Measurements from ENCODE around the gene HBA2.
"Not testable (repeated sequence)": the region's sequence is repeated elsewhere in the genome, so short reads cannot be mapped to it uniquely, and the experiment has no call there.

Gene HBA2

DNA sequence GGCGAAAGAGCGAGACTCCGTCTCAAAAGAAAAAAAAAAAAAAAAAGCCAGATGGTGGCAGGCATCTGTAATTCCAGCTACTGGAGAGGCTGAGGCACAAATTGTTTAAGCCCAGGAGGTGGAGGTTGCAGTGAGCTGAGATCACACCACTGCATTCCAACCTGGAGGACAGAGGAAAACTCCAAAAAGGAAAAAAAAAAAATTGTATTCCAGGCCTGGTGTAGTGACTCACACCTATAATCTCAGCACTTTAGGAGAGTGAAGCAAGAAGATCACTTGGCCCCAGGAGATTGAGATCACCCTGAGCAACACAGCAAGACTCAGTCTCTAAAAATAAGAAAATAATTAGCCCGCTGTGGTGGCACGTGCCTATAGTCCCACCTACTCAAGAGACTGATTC is 27.7 kb downstream of the HBA2 start:
- ATAC-seq, result peak; percentile 36; the same call in 2 of the 3 replicates
- TF ChIP-seq GLIS3 (CRISPR knock-in tag; IDR thresholded peaks at IDR 0.05), result no peak
- TF ChIP-seq ISL1 (CRISPR knock-in tag; IDR thresholded peaks at IDR 0.05), result 0 out of 2 replicates have a peak, but pooled peaks have one; percentile 10

DNA sequence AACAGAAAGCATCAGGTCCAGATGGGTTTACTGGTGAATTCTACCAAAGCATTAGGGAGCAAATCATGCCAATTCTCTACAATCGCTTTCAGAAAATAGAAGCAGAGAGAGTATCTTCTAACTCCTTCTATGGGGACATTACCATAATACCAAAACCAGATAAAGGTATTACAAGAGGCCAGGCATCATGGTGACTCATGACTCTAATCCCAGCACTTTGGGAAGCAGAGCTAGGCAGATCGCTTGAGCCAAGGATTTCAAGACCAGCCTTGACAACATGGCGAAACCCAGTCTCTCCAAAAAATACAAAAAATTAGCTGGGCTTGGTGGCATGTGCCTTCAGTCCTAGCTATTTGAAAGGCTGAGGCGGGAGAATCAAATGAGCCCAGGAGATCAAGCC is 30.6 kb downstream of the HBA2 start:
- no peak for ATAC-seq
- TF ChIP-seq ZC3H10 (CRISPR knock-in tag; IDR thresholded peaks at IDR 0.05) (no peak), CSDC2 (CRISPR knock-in tag; IDR thresholded peaks at IDR 0.05) (no peak), ZNF70 (CRISPR knock-in tag; IDR thresholded peaks at IDR 0.05) (no peak), SNAI2 (CRISPR knock-in tag; IDR thresholded peaks at IDR 0.05) (no peak), ZFP3 (CRISPR knock-in tag; IDR thresholded peaks at IDR 0.05) (no peak), RARB (CRISPR knock-in tag; IDR thresholded peaks at IDR 0.05) (no peak), ISL1 (CRISPR knock-in tag; IDR thresholded peaks at IDR 0.05) (no peak)
- TF ChIP-seq, protein P1, sequence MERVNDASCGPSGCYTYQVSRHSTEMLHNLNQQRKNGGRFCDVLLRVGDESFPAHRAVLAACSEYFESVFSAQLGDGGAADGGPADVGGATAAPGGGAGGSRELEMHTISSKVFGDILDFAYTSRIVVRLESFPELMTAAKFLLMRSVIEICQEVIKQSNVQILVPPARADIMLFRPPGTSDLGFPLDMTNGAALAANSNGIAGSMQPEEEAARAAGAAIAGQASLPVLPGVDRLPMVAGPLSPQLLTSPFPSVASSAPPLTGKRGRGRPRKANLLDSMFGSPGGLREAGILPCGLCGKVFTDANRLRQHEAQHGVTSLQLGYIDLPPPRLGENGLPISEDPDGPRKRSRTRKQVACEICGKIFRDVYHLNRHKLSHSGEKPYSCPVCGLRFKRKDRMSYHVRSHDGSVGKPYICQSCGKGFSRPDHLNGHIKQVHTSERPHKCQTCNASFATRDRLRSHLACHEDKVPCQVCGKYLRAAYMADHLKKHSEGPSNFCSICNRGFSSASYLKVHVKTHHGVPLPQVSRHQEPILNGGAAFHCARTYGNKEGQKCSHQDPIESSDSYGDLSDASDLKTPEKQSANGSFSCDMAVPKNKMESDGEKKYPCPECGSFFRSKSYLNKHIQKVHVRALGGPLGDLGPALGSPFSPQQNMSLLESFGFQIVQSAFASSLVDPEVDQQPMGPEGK (CRISPR knock-in tag; IDR thresholded peaks at IDR 0.05; ENCODE audit: borderline replicate concordance), result no peak
- TF ChIP-seq, protein P2, sequence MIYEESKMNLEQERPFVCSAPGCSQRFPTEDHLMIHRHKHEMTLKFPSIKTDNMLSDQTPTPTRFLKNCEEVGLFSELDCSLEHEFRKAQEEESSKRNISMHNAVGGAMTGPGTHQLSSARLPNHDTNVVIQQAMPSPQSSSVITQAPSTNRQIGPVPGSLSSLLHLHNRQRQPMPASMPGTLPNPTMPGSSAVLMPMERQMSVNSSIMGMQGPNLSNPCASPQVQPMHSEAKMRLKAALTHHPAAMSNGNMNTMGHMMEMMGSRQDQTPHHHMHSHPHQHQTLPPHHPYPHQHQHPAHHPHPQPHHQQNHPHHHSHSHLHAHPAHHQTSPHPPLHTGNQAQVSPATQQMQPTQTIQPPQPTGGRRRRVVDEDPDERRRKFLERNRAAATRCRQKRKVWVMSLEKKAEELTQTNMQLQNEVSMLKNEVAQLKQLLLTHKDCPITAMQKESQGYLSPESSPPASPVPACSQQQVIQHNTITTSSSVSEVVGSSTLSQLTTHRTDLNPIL (CRISPR knock-in tag; IDR thresholded peaks at IDR 0.05; ENCODE audit: low read depth), result no peak

DNA sequence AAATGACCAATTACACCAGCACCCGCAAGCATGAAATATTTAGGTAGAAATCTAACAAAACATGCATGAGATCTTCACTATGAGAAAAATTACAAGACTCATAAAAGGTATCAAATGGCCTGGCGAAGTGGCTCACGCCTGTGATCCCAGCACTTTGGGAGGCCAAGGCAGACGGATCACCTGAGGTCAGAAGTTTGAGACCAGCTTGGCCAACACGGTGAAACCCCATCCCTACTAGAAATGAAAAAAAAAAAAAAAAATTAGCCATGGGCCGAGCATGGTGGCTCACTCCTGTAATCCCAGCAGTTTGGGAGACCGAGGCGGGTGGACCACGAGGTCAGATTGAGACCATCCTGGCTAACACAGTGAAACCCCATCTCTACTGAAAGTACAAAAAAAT is 31.4 kb downstream of the HBA2 start:
- ATAC-seq, result not testable (repeated sequence)

DNA sequence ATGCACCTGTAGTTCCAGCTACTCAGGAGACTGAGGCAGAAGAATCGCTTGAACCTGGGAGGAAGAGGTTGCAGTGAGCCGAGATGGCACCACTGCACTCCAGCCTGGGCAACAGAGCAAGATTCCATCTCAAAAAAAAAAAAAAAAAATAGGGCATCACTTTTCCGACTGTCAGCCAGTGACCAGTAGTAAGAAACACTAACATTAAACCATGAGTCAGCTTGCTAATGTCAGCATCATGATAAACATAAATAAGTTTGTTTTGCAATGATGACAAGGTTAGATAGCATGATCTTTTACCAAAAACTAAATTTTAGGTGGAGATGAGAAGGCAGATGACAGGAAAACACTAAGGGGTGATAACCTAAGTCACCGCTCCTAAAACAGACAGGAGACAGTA is 36.7 kb downstream of the HBA2 start:
- ATAC-seq, result not testable (repeated sequence)

DNA sequence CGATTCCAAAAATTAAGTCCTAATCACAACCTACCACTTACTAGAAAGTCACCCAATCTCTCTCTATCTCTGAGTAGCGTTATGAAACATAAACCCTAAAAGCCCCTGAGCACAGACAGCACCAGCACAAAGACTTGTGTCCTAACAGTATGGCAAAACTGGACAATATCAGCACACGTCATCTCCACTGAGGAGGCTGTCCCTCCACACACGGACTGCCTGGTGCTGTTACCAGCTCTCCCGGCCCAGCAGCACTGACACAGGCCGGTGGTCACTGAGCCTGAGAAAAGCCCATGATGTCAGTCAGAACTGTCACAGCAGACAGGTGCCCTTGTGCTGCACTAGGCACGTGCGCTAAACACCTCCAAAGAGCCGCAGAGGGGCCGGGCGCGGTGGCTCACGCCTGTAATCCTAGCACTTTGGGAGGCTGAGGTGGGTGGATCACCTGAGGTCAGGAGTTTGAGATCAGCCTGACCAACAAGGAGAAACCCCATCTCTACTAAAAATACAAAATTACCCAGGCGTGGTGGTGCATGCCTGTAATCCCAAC is 39.0 kb downstream of the HBA2 start:
- ATAC-seq, result not testable (repeated sequence)

DNA sequence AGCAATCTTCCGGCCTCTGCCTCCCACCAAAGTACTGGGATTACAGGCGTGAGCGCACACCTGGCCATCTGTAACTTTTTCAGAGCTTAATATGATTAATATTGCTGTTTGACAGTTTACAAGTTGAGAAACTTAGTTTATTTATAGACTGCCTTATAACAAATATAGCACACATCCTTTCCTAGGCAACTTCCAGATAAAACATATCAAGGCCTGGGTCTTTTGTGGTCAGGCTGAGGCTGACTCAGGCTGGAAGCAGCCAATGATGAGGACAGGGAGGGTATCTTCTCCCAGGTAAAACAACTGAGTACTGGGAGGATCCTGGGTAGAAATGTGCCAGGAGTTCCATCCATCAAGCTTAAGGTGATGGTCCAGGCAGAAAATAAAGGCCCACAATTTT is 40.3 kb downstream of the HBA2 start:
- ATAC-seq, result no peak; the same call in 2 of the 3 replicates
- TF ChIP-seq ZNF565 (CRISPR knock-in tag; conservative IDR thresholded peaks at IDR 0.05; ENCODE audit: low read depth), result no peak
- no peak for TF ChIP-seq GLIS3 (CRISPR knock-in tag; IDR thresholded peaks at IDR 0.05)
- TF ChIP-seq, protein P3, sequence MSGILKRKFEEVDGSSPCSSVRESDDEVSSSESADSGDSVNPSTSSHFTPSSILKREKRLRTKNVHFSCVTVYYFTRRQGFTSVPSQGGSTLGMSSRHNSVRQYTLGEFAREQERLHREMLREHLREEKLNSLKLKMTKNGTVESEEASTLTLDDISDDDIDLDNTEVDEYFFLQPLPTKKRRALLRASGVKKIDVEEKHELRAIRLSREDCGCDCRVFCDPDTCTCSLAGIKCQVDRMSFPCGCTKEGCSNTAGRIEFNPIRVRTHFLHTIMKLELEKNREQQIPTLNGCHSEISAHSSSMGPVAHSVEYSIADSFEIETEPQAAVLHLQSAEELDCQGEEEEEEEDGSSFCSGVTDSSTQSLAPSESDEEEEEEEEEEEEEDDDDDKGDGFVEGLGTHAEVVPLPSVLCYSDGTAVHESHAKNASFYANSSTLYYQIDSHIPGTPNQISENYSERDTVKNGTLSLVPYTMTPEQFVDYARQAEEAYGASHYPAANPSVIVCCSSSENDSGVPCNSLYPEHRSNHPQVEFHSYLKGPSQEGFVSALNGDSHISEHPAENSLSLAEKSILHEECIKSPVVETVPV (CRISPR knock-in tag; IDR thresholded peaks at IDR 0.05), result no peak
- TF ChIP-seq, protein P4, sequence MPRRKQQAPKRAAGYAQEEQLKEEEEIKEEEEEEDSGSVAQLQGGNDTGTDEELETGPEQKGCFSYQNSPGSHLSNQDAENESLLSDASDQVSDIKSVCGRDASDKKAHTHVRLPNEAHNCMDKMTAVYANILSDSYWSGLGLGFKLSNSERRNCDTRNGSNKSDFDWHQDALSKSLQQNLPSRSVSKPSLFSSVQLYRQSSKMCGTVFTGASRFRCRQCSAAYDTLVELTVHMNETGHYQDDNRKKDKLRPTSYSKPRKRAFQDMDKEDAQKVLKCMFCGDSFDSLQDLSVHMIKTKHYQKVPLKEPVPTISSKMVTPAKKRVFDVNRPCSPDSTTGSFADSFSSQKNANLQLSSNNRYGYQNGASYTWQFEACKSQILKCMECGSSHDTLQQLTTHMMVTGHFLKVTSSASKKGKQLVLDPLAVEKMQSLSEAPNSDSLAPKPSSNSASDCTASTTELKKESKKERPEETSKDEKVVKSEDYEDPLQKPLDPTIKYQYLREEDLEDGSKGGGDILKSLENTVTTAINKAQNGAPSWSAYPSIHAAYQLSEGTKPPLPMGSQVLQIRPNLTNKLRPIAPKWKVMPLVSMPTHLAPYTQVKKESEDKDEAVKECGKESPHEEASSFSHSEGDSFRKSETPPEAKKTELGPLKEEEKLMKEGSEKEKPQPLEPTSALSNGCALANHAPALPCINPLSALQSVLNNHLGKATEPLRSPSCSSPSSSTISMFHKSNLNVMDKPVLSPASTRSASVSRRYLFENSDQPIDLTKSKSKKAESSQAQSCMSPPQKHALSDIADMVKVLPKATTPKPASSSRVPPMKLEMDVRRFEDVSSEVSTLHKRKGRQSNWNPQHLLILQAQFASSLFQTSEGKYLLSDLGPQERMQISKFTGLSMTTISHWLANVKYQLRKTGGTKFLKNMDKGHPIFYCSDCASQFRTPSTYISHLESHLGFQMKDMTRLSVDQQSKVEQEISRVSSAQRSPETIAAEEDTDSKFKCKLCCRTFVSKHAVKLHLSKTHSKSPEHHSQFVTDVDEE (CRISPR knock-in tag; IDR thresholded peaks at IDR 0.05), result no peak
- TF ChIP-seq CSDC2 (CRISPR knock-in tag; IDR thresholded peaks at IDR 0.05), result no peak
- no peak for TF ChIP-seq SNAI2 (CRISPR knock-in tag; IDR thresholded peaks at IDR 0.05)
- no peak for TF ChIP-seq BACH2 (CRISPR knock-in tag; IDR thresholded peaks at IDR 0.05; ENCODE audit: borderline replicate concordance)
- no peak for TF ChIP-seq ZC3H10 (CRISPR knock-in tag; IDR thresholded peaks at IDR 0.05)
- TF ChIP-seq TOX (CRISPR knock-in tag; IDR thresholded peaks at IDR 0.05; ENCODE audit: borderline replicate concordance), result no peak
- TF ChIP-seq ZNF70 (CRISPR knock-in tag; IDR thresholded peaks at IDR 0.05), result no peak
- no peak for TF ChIP-seq ZFP30 (CRISPR knock-in tag; IDR thresholded peaks at IDR 0.05)

All from SK-N-SH treated with all-trans-retinoic acid at 6 μM for 48 hours (cell line).